ENCODE results near the gene SHH.

- TF ChIP-seq POLR2A (IDR thresholded peaks at IDR 0.05), result no peak
- no peak for TF ChIP-seq CTCF (IDR thresholded peaks at IDR 0.05)
Measured at GRCh38 chr7:155791214-155791737, 21.0 kb downstream of the SHH start.

Measured in prostate gland (tissue), 2 donors.